Retinal pigment epithelial cell (primary cell): ENCODE results near the gene TMOD1.

ENCODE experiments used
- DNase-seq: peaks from one replicate; pipeline ENCODE4 v3.0.0-alpha.2; 2010; ENCODE audit warnings: low read depth
- H3K4me3 ChIP-seq: 2 replicates; pipeline ENCODE4 v1.5.1; 2011; ENCODE audit warnings: mild to moderate bottlenecking, low read length, control low read depth, moderate library complexity
- CTCF ChIP-seq: conservative IDR thresholded peaks from 2 replicates; pipeline ENCODE4 v1.5.1; 2011; ENCODE audit warnings: low read depth, low read length, control low read depth, inconsistent platforms

Gene TMOD1

GRCh38 chr9:97512966-97513560 lies 11.6 kb downstream of the TMOD1 start:
- no peak for TF ChIP-seq CTCF
- H3K4me3 ChIP-seq = no peak overlapping the region
- no peak for DNase-seq

- DNase-seq = no peak
These were observed 13.1 kb downstream of the TMOD1 start for GRCh38 chr9:97514531-97514930.

GRCh38 chr9:97515662-97516061 lies 14.2 kb downstream of the TMOD1 start:
- H3K4me3 ChIP-seq = no peak overlapping the region
- no peak for TF ChIP-seq CTCF
- DNase-seq = no peak

More at GRCh38 chr9:97514531-97514930, 13.1 kb downstream of the TMOD1 start:
- no peak overlapping the region for H3K4me3 ChIP-seq
- TF ChIP-seq CTCF = no peak

- no peak for DNase-seq
- no peak for TF ChIP-seq CTCF
- no peak overlapping the region for H3K4me3 ChIP-seq
These were observed 14.6 kb downstream of the TMOD1 start for GRCh38 chr9:97516111-97516510.

GRCh38 chr9:97517331-97518089 lies 16.0 kb downstream of the TMOD1 start:
- H3K4me3 ChIP-seq = no peak overlapping the region
- TF ChIP-seq CTCF = no peak

GRCh38 chr9:97518166-97518908 lies 16.9 kb downstream of the TMOD1 start:
- TF ChIP-seq CTCF = no peak
- H3K4me3 ChIP-seq = no peak overlapping the region
- DNase-seq = no peak

More at GRCh38 chr9:97517331-97518089, 16.0 kb downstream of the TMOD1 start:
- no peak for DNase-seq
